Lower leg skin (tissue), 3 donors: Measurements from ENCODE around the gene IL10RA.

Experiments
- CTCF ChIP-seq, 3 donors: fragments of 450-650 bp; IDR thresholded peaks; one replicate each; pipeline ENCODE4 v1.5.1; 2016; ENCODE audit warnings: antibody characterized with exemption in 3 of 3, mild to moderate bottlenecking in 3 of 3, moderate library complexity in 2 of 3
- POLR2A ChIP-seq, 2 donors: fragments of 450-650 bp; IDR thresholded peaks; one replicate each; pipeline ENCODE4 v1.6.1; 2016 to 2017; ENCODE audit warnings: antibody characterized with exemption in 2 of 2, mild to moderate bottlenecking in 1 of 2, moderate library complexity in 1 of 2

- TF ChIP-seq CTCF (IDR thresholded peaks at IDR 0.05) (no peak), POLR2A (IDR thresholded peaks at IDR 0.05) (no peak)
Measured at GRCh38 chr11:117972044-117972443, 14.2 kb upstream of the IL10RA start.
